ENCODE measurements around the gene SPECC1L. TPM values are rescaled to one million over a fixed set of nuclear protein-coding genes. Genes with fewer than 3 reads are reported as not detected.

SPECC1L gene
- total RNA-seq, 2 donors from 2014 or later: 33.6 to 39.1 TPM

GRCh38 chr22:24457894-24458420 is 187.3 kb downstream of the SPECC1L start:
- DNase-seq (ENCODE audit: low spot score): no peak

GRCh38 chr22:24459911-24460310 is 189.3 kb downstream of the SPECC1L start:
- H3K4me1 ChIP-seq: peaks cover 0 to 34% of the 10 kb centered on the region in 2 donors
- no peaks in the 10 kb centered on the region for H3K27me3 ChIP-seq
- H3K36me3 ChIP-seq: no peaks in the 10 kb centered on the region
- TF ChIP-seq CTCF (IDR thresholded peaks at IDR 0.05): no peak
- no peak for DNase-seq (ENCODE audit: low spot score)
- no peak overlapping the region for H3K27ac ChIP-seq
- no peak overlapping the region for H3K4me3 ChIP-seq
- H3K9me3 ChIP-seq: no peaks in the 10 kb centered on the region

More at GRCh38 chr22:24457894-24458420, 187.3 kb downstream of the SPECC1L start:
- no peak for TF ChIP-seq CTCF (IDR thresholded peaks at IDR 0.05)
- Histone ChIP-seq H3K27ac (no peak overlapping the region), H3K27me3 (no peaks in the 10 kb centered on the region), H3K36me3 (no peaks in the 10 kb centered on the region), H3K4me3 (no peak overlapping the region), H3K4me1 (peaks cover 0 to 35% of the 10 kb centered on the region in 2 donors), H3K9me3 (no peaks in the 10 kb centered on the region)

- DNase-seq (ENCODE audit: low spot score): no peak
- Histone ChIP-seq H3K4me3 (no peak overlapping the region), H3K27me3 (no peaks in the 10 kb centered on the region), H3K27ac (no peak overlapping the region), H3K9me3 (no peaks in the 10 kb centered on the region), H3K36me3 (no peaks in the 10 kb centered on the region), H3K4me1 (peaks cover 0 to 34% of the 10 kb centered on the region in 2 donors)
- TF ChIP-seq CTCF (IDR thresholded peaks at IDR 0.05): no peak
These were observed 189.9 kb downstream of the SPECC1L start for GRCh38 chr22:24460418-24461089.

- no peaks in the 10 kb centered on the region for H3K9me3 ChIP-seq
- H3K4me3 ChIP-seq: no peak overlapping the region
- no peak for TF ChIP-seq CTCF (IDR thresholded peaks at IDR 0.05)
- H3K27me3 ChIP-seq: no peaks in the 10 kb centered on the region
- H3K27ac ChIP-seq: no peak overlapping the region
- peaks cover 0 to 49% of the 10 kb centered on the region in 2 donors for H3K4me1 ChIP-seq
- no peaks in the 10 kb centered on the region for H3K36me3 ChIP-seq
- no peak for DNase-seq (ENCODE audit: low spot score)
These were observed 192.6 kb downstream of the SPECC1L start for GRCh38 chr22:24463071-24463760.

- no peaks in the 10 kb centered on the region for H3K27me3 ChIP-seq
- no peak for DNase-seq (ENCODE audit: low spot score)
- no peaks in the 10 kb centered on the region for H3K36me3 ChIP-seq
- no peaks in the 10 kb centered on the region for H3K9me3 ChIP-seq
- peaks cover 0 to 41% of the 10 kb centered on the region in 2 donors for H3K4me1 ChIP-seq
- no peak for TF ChIP-seq CTCF (IDR thresholded peaks at IDR 0.05)
- peak overlapping the region; percentile 20 to 57 for H3K27ac ChIP-seq
- H3K4me3 ChIP-seq: no peak overlapping the region
These were observed 194.9 kb downstream of the SPECC1L start for GRCh38 chr22:24465566-24465965.

Measured in right atrium auricular region (tissue), 2 donors.